Activated CD4-positive, CD25-positive, alpha-beta regulatory T cell treated with anti-CD3 and anti-CD28 coated beads, Interleukin-2, amount 50 U/mL, for 72 hours (primary cell): ENCODE data around the gene FBL.

Source experiments
- DNase-seq: peaks from one replicate; pipeline ENCODE4 v3.0.0; 2021

Gene FBL

GRCh38 chr19:39841041-39841440 is 5.1 kb downstream of the FBL start:
- no peak for DNase-seq

- no peak for DNase-seq
Measured at GRCh38 chr19:39840492-39840891, 5.7 kb downstream of the FBL start.

- DNase-seq, result no peak
Measured at GRCh38 chr19:39839678-39840327, 6.4 kb downstream of the FBL start.

GRCh38 chr19:39838569-39838968 is 7.6 kb downstream of the FBL start:
- no peak for DNase-seq

- DNase-seq, result no peak
Measured at GRCh38 chr19:39837978-39838377, 8.2 kb downstream of the FBL start.

GRCh38 chr19:39834287-39834841 is 11.8 kb downstream of the FBL start:
- no peak for DNase-seq

- DNase-seq, result peak; percentile 94
Measured at GRCh38 chr19:39833464-39834286, 12.5 kb downstream of the FBL start, which contains the start of gene DYRK1B. DYRK1B (minus strand) TSS chr19:39834162; CDS start chr19:39831867, 2,295 bp downstream.

- no peak for DNase-seq
Measured at GRCh38 chr19:39833160-39833463, 13.1 kb downstream of the FBL start.

- DNase-seq, result no peak
Measured at GRCh38 chr19:39832341-39833083, 13.7 kb downstream of the FBL start.

GRCh38 chr19:39831679-39832078 is 14.5 kb downstream of the FBL start:
- no peak for DNase-seq

- DNase-seq, result no peak
Measured at GRCh38 chr19:39830847-39831246, 15.3 kb downstream of the FBL start.

- DNase-seq, result no peak
Measured at GRCh38 chr19:39830406-39830805, 15.8 kb downstream of the FBL start.

GRCh38 chr19:39829702-39830275 is 16.4 kb downstream of the FBL start:
- no peak for DNase-seq

GRCh38 chr19:39828654-39829032 is 17.5 kb downstream of the FBL start:
- DNase-seq, result no peak

GRCh38 chr19:39828015-39828653 is 18.0 kb downstream of the FBL start:
- no peak for DNase-seq

- DNase-seq, result no peak
Measured at GRCh38 chr19:39827216-39827615, 19.0 kb downstream of the FBL start.

GRCh38 chr19:39826311-39826945 is 19.8 kb downstream of the FBL start:
- DNase-seq, result no peak

- DNase-seq, result no peak
Measured at GRCh38 chr19:39825531-39826076, 20.6 kb downstream of the FBL start.

- DNase-seq, result no peak
Measured at GRCh38 chr19:39825093-39825463, 21.1 kb downstream of the FBL start.

- DNase-seq, result peak; percentile 76
Measured at GRCh38 chr19:39824143-39825092, 21.8 kb downstream of the FBL start.

- no peak for DNase-seq
Measured at GRCh38 chr19:39823686-39824085, 22.5 kb downstream of the FBL start.
